GM13977 (cell line): ENCODE results near the gene ZBTB7C.

ENCODE experiments used
- DNase-seq: peaks from one replicate; pipeline ENCODE4 v3.0.0; 2012; ENCODE audit warnings: low spot score
- CTCF ChIP-seq: IDR thresholded peaks from 2 replicates; pipeline ENCODE4 v1.5.1; 2012; ENCODE audit warnings: mild to moderate bottlenecking, control low read depth; ENCODE audit not compliant: insufficient read depth; ENCODE audit errors: extremely low read depth, missing control alignments
- in situ Hi-C: fragments of 300-500 bp; cut with MboI; formaldehyde crosslinking; loops from one replicate; pipeline ENCODE4 v1.12.0; 2022; ENCODE audit warnings: low sequenced_read_pairs, low pct_unique_long_range_greater_than_20kb, mixed read lengths, inconsistent platforms; ENCODE audit not compliant: unreplicated experiment

Gene ZBTB7C

GRCh38 chr18:48171490-48172188 lies 237.5 kb downstream of the ZBTB7C start:
- DNase-seq: no peak
- in situ Hi-C loops: no loop called here
- no peak for TF ChIP-seq CTCF

GRCh38 chr18:48170651-48171050 lies 238.5 kb downstream of the ZBTB7C start:
- no peak for DNase-seq
- no peak for TF ChIP-seq CTCF
- in situ Hi-C loops: no loop called here

GRCh38 chr18:48168861-48169260 lies 240.3 kb downstream of the ZBTB7C start:
- TF ChIP-seq CTCF: no peak
- in situ Hi-C loops: no loop called here
- DNase-seq: no peak

GRCh38 chr18:48167897-48168253 lies 241.3 kb downstream of the ZBTB7C start:
- no peak for DNase-seq
- no peak for TF ChIP-seq CTCF
- in situ Hi-C loops: no loop called here

GRCh38 chr18:48166336-48166875 lies 242.8 kb downstream of the ZBTB7C start:
- in situ Hi-C loops: no loop called here
- TF ChIP-seq CTCF: no peak
- no peak for DNase-seq

GRCh38 chr18:48165111-48165866 lies 243.9 kb downstream of the ZBTB7C start:
- no peak for TF ChIP-seq CTCF
- no peak for DNase-seq
- in situ Hi-C loops: no loop called here
